ENCODE measurements around the gene KRTAP5-3.

- TF ChIP-seq CGGBP1 (CRISPR knock-in tag; IDR thresholded peaks at IDR 0.05) (no peak), SRSF1 (IDR thresholded peaks at IDR 0.05; ENCODE audit: low read depth, low read length) (no peak), ZC3H4 (CRISPR knock-in tag; IDR thresholded peaks at IDR 0.05; ENCODE audit: borderline replicate concordance) (no peak), NFYB (IDR thresholded peaks at IDR 0.05; ENCODE audit: extremely low read depth, insufficient read length) (no peak), ELF1 (tag; IDR thresholded peaks at IDR 0.05) (no peak), YY1 (IDR thresholded peaks at IDR 0.05; ENCODE audit: borderline replicate concordance in 1 of 3, control insufficient read depth in 1 of 3, extremely low read depth in 1 of 3, insufficient read depth in 3 of 3, insufficient read length in 1 of 3, insufficient replicate concordance in 2 of 3, low read depth in 1 of 3, low read length in 2 of 3) (no peak), NR2C2 (CRISPR knock-in tag; IDR thresholded peaks at IDR 0.05) (no peak), NR2C2 (tag; IDR thresholded peaks at IDR 0.05) (no peak)
Measured at GRCh38 chr11:1565173-1565903, 42.9 kb downstream of the KRTAP5-3 start.

Measured in K562 (cell line).